KMS-11 (cell line): ENCODE measurements around the gene TMEM232.

Experiments
- H2AFZ ChIP-seq: fragments of 200-600 bp; sonication (generic); 2 replicates; pipeline ENCODE4 v1.6.1; 2016; ENCODE audit warnings: antibody characterized with exemption, mixed run types, low read depth
- H3K27ac ChIP-seq: fragments of 200-600 bp; sonication (generic); 2 replicates; pipeline ENCODE4 v1.6.1; 2016; ENCODE audit warnings: mild to moderate bottlenecking, mixed run types
- H3K27me3 ChIP-seq: fragments of 200-600 bp; sonication (generic); 2 replicates; pipeline ENCODE4 v1.6.1; 2017; ENCODE audit warnings: mild to moderate bottlenecking, low read depth, mixed run types, moderate library complexity; ENCODE audit not compliant: insufficient read depth
- H3K36me3 ChIP-seq: fragments of 200-600 bp; sonication (generic); 2 replicates; pipeline ENCODE4 v1.6.1; 2017; ENCODE audit warnings: mild to moderate bottlenecking, mixed run types; ENCODE audit not compliant: insufficient read depth
- H3K4me1 ChIP-seq: fragments of 200-600 bp; sonication (generic); 2 replicates; pipeline ENCODE4 v1.6.1; 2016; ENCODE audit warnings: mild to moderate bottlenecking, low read depth, mixed run types; ENCODE audit not compliant: poor library complexity, severe bottlenecking
- H3K4me2 ChIP-seq: fragments of 200-600 bp; sonication (generic); 2 replicates; pipeline ENCODE4 v1.7.0; 2016; ENCODE audit warnings: mild to moderate bottlenecking, mixed run types
- H3K4me3 ChIP-seq: fragments of 200-600 bp; sonication (generic); IDR thresholded peaks from 2 replicates; pipeline ENCODE4 v1.6.1; 2017; ENCODE audit warnings: low read depth, low read length, mixed read lengths; ENCODE audit not compliant: insufficient read depth
- H3K79me2 ChIP-seq: fragments of 200-600 bp; sonication (generic); 2 replicates; pipeline ENCODE4 v1.6.1; 2016; ENCODE audit warnings: low read depth, mixed run types; ENCODE audit not compliant: insufficient read depth
- H3K9ac ChIP-seq: fragments of 200-600 bp; sonication (generic); 2 replicates; pipeline ENCODE4 v1.6.1; 2016; ENCODE audit warnings: mild to moderate bottlenecking, mixed run types
- H4K20me1 ChIP-seq: fragments of 200-600 bp; sonication (generic); 2 replicates; pipeline ENCODE4 v1.6.1; 2016; ENCODE audit warnings: mild to moderate bottlenecking, mixed run types; ENCODE audit not compliant: insufficient read depth
- TF ChIP-seq, protein P1 (sequence below): fragments of 200-600 bp; sonication (generic); conservative IDR thresholded peaks from 2 replicates; pipeline ENCODE4 v1.6.1; 2017; ENCODE audit warnings: low read depth, mild to moderate bottlenecking, antibody characterized with exemption, low read length, moderate library complexity, mixed read lengths

TMEM232 gene

GRCh38 chr5:110458313-110458712 is 268.2 kb downstream of the TMEM232 start:
- no peaks in the 10 kb centered on the region for H3K27me3 ChIP-seq
- no peaks in the 10 kb centered on the region for H3K4me1 ChIP-seq
- H3K79me2 ChIP-seq = no peaks in the 10 kb centered on the region
- no peak overlapping the region for H3K4me3 ChIP-seq
- no peaks in the 10 kb centered on the region for H3K36me3 ChIP-seq
- no peak overlapping the region for H3K4me2 ChIP-seq
- TF ChIP-seq, protein P1, sequence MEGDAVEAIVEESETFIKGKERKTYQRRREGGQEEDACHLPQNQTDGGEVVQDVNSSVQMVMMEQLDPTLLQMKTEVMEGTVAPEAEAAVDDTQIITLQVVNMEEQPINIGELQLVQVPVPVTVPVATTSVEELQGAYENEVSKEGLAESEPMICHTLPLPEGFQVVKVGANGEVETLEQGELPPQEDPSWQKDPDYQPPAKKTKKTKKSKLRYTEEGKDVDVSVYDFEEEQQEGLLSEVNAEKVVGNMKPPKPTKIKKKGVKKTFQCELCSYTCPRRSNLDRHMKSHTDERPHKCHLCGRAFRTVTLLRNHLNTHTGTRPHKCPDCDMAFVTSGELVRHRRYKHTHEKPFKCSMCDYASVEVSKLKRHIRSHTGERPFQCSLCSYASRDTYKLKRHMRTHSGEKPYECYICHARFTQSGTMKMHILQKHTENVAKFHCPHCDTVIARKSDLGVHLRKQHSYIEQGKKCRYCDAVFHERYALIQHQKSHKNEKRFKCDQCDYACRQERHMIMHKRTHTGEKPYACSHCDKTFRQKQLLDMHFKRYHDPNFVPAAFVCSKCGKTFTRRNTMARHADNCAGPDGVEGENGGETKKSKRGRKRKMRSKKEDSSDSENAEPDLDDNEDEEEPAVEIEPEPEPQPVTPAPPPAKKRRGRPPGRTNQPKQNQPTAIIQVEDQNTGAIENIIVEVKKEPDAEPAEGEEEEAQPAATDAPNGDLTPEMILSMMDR = no peak
- H4K20me1 ChIP-seq = no peaks in the 10 kb centered on the region
- H2AFZ ChIP-seq = no peak overlapping the region
- H3K9ac ChIP-seq = no peak overlapping the region
- H3K27ac ChIP-seq = no peak overlapping the region

DNA sequence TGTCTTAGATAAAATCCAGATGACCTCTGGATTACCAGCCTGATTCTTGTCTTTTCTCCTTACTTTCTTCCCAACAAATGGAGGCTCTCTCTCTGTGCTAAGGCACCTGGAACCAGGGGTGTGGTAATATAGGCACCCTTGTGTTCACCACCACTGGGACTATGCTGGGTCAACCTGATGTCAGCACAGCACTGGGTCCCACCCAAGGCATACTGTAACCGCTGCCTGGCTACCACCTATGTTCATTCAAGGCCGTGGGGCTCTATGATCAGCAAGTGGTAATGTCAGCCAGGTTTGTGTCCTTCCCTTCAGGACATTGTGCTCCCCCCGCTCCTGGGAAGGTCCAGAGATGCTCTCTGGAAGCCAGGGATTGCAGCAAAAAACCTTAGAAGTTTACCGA is 283.6 kb downstream of the TMEM232 start:
- H3K27me3 ChIP-seq = no peaks in the 10 kb centered on the region
- H3K4me3 ChIP-seq = no peak overlapping the region
- no peak overlapping the region for H3K27ac ChIP-seq
- TF ChIP-seq, protein P1 = no peak
- no peaks in the 10 kb centered on the region for H3K36me3 ChIP-seq
- H2AFZ ChIP-seq = no peak overlapping the region
- H4K20me1 ChIP-seq = no peaks in the 10 kb centered on the region
- H3K4me1 ChIP-seq = no peaks in the 10 kb centered on the region
- no peak overlapping the region for H3K9ac ChIP-seq
- H3K79me2 ChIP-seq = no peaks in the 10 kb centered on the region
- no peak overlapping the region for H3K4me2 ChIP-seq

- H2AFZ ChIP-seq = no peak overlapping the region
- H3K36me3 ChIP-seq = no peaks in the 10 kb centered on the region
- H4K20me1 ChIP-seq = no peaks in the 10 kb centered on the region
- no peak overlapping the region for H3K9ac ChIP-seq
- no peak overlapping the region for H3K4me3 ChIP-seq
- H3K4me2 ChIP-seq = no peak overlapping the region
- H3K27ac ChIP-seq = no peak overlapping the region
- H3K79me2 ChIP-seq = no peaks in the 10 kb centered on the region
- no peaks in the 10 kb centered on the region for H3K27me3 ChIP-seq
- TF ChIP-seq, protein P1 = peak; percentile 56
- H3K4me1 ChIP-seq = no peaks in the 10 kb centered on the region
Measured at GRCh38 chr5:110441035-110441434, 285.4 kb downstream of the TMEM232 start.

GRCh38 chr5:110440058-110440457 is 286.4 kb downstream of the TMEM232 start:
- H3K4me1 ChIP-seq = no peaks in the 10 kb centered on the region
- no peak overlapping the region for H3K27ac ChIP-seq
- H3K4me3 ChIP-seq = no peak overlapping the region
- no peaks in the 10 kb centered on the region for H4K20me1 ChIP-seq
- no peaks in the 10 kb centered on the region for H3K79me2 ChIP-seq
- H3K4me2 ChIP-seq = no peak overlapping the region
- TF ChIP-seq, protein P1 = no peak
- no peak overlapping the region for H3K9ac ChIP-seq
- no peaks in the 10 kb centered on the region for H3K27me3 ChIP-seq
- no peak overlapping the region for H2AFZ ChIP-seq
- no peaks in the 10 kb centered on the region for H3K36me3 ChIP-seq
